ENCODE results near the gene ZBTB7C.

ZBTB7C gene

GRCh38 chr18:48188609-48189008, 220.6 kb downstream of the ZBTB7C start:
- no peak for DNase-seq (ENCODE audit: low read depth)

DNA sequence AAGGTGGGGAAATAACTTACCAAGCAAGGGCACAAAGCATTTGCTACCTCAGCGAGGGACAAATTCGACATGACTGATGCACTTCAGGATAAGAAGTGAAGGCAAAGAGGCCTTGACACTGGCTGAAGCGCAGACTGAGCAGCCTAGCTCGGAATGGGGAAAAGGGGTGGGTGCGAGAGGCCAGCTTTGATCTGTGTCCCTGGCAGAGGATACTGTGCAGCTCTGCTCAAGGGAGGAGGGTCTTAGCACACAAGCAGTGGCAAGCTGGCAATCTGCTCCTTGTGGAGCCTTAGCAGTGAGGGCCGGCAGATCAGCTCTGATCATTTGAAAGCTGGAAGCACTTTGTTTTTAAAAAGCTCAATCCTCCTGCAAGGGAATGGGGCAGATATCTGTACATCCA, 222.3 kb downstream of the ZBTB7C start:
- DNase-seq (ENCODE audit: low read depth), result no peak

DNA sequence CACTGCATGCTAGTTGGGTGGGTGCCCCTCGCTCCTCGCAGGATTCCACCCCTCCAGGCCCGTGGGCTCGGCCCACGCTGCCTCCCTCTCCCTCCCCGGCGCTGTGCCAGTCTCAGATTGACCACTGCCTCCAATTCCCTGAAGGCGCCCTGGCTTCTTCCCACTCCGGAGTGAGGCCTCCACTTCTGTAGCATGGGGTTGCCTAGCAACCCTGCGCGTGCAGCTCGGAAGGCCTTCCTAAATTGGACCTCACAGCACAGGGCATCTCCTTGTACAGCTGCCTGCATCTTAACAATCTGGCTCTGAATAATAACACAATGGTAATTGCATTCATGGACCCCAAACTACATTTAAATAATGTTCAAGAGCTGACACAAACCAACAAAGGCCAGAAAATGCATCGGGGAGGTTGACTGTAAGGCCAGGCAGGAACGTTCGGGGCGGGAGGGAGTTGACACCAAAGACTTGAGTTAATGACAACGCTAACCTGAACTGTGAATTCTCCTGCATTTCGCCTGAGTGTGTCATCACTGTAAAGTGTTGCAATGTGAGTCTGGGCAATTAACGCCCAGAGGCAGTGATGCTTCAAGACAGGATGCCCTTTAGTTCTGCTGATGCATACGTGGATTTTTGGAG, 222.9 kb downstream of the ZBTB7C start:
- no peak for DNase-seq (ENCODE audit: low read depth)

DNA sequence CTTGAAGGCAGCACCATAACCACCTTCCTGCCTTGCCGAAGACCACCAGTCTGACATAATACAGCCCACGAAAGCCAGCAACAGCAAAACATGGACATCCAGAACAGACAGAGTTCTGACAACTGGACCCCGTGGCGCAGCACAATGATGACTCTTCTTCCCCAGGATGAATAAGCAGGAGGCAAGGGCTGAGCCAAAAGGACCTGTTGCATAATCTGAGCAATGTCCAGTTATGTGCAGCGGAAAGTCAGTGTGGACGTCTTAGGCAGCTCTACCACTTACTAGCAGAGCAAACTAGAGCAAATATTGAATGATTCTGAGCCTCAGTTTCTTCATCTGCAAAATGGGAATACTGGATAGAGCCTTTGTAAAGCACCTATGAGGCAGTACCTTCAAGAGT, 225.1 kb downstream of the ZBTB7C start:
- no peak for DNase-seq (ENCODE audit: low read depth)

DNA sequence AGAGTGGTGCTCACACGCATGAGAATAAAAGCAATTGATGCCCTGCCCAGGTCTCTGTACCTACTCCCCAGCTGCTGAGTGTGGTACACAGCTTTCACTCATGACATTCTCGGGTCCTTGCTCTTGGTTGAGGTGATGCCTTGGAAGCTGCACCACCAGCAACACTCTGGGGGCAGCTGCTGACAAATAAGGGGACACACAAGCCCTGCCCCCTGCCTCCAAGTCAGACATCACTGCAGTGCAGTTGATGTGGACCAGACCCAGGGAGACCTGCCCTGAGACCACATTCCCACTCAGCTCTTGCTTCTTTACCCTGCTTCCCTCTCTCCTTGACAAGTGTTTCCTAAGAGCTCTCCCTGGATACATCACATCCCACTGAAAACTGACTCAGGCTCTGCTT, 225.6 kb downstream of the ZBTB7C start:
- no peak for DNase-seq (ENCODE audit: low read depth)

DNA sequence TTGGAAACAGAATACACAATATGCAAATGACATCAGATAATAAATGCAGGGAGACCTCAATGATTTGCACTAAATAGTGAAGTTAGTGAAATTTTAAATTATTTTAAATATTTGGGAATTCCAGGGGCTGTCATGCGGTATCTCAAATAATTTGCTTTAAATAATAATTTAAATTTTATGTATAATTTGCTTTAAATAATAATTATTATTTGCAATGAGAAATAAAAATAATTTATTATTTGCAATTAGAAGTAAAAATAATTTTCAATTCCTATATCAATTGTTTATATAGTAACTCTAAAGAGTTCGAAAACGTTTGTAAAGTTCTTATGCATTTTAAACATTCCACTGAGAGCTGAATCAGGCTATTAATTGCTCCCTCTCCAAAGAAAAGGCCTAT, 226.4 kb downstream of the ZBTB7C start:
- DNase-seq (ENCODE audit: low read depth), result no peak

GRCh38 chr18:48181857-48182256, 227.3 kb downstream of the ZBTB7C start:
- no peak for DNase-seq (ENCODE audit: low read depth)

DNA sequence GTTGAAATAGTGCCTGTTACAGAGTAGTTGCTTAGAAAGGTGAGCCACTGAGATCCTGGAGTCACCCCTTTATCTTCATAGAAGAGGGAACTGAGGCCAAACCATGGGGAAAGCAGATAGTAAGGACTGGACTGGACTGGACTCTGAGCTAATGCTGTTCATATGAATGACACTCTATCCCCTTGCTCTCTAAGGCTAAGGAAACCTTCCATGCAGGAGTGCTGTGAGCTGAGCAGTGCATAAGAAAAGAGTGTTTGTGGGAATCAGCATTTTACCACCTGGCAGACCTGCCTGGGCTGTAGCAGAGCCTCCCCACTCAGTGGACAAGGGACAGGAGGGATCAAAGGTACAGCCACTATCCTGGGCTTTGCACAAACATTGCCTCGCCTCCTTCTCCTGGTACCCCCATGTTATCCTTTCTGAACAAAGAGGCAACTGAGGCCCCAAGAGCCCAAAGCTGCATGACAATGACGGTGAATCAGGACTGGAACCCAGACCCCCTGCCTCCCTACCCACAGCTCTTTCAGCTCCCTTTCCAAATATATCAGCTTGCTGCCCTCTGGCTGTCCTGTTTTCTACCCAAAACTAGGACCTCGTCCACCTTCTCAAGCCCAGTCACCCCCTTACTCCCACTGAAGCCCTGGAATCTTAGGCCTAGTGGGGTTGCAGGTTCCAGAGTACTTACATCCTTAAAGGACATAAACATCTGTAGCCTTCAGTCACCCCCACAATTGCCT, 227.9 kb downstream of the ZBTB7C start:
- DNase-seq (ENCODE audit: low read depth), result no peak

- no peak for DNase-seq (ENCODE audit: low read depth)
Measured at GRCh38 chr18:48179666-48180065, 229.5 kb downstream of the ZBTB7C start.

DNA sequence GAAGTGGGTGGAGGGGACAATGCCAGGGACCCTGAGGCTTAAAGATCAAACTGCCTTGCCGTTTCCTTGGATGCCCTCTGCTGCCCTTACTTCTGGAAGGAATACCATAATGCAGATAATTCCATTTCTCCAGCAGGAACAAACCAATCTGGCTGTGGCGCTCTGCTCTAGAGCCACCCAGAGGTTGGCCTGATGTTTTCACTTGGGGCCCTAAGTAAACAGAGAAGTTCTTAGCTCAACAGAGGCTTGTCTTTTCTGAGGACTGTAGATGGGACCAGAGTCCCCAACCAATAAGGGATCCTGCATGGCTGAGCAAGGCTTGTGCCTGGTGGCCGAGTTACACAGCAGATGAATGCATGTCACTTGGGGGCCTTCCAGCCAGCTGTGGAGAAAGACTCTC, 230.2 kb downstream of the ZBTB7C start:
- DNase-seq (ENCODE audit: low read depth), result no peak

DNA sequence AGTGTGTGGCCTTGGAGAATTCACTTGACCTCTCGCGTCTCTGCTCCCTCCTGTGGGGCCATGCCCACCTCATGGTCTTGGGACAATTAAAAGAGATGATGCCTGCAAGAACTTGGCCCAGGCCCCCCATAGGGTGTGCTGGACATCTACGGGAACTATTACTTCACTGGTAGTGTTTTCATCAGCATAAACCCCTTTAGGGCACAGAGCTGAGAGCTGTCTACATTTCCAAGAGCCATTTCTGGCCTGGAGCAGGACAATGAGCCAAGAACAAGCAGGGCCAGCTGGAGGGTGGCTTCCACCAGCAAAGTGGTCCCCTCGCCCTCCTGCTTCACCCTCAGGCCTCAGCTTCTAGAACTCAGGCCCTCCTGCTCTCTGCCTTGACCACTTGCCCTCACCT, 232.3 kb downstream of the ZBTB7C start:
- DNase-seq (ENCODE audit: low read depth), result no peak

DNA sequence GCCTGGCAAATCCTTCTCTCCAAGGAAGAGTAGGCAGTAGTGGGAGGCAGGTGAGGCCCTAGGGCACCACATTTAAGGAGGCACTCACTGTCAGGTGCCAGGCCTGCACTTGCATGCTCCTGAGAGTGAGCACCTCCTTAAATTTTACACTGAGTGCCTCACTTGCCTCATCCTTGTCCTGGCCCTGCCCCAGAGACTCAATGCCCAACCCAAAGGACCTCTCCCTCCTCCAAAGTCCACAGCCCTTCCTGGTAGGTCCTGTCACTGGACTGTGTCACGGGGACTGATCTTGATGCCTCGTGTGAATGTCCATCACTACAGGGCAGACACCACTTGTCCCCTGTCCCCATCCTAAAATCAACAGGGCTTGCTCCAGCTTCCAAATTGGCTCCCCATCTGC, 235.6 kb downstream of the ZBTB7C start:
- DNase-seq (ENCODE audit: low read depth), result no peak

DNA sequence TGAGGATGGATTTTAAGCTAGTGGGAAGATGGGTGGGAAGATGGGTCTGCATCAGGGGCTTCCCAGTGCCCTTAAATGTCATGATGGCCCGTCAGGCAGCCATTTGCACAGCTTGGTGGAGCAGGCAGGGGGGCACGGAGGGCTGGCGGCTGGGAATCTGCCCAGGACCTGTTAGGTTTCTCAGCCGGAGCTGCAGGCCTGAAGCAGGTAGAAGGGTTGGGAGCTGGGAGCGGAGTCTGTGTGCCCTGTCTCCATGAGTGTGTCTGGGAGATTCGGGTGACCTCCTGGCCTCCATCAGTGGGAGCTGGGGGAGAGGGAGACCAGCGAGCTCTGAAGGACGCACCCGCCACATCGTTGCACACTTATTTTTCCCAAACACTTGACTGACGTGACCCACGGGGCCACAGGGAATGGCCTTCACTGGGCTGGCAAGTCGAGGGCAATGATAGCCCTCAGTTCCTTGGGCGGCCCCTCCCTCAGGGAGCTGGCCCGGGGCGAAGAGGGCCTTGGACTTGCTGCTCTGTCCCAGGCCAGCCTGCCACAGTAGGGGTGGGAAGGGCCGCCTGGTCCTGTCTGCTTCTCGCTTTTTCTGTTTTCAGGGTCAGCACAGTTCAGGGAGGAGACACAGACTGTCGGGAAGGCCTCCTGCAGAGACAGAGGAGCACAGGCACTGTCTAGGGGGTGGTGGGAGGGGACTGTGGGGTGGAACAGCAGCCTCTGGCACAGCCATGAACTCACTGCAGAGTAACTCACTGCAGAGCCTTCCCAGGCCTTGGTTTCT, 236.8 kb downstream of the ZBTB7C start:
- no peak for DNase-seq (ENCODE audit: low read depth)

DNA sequence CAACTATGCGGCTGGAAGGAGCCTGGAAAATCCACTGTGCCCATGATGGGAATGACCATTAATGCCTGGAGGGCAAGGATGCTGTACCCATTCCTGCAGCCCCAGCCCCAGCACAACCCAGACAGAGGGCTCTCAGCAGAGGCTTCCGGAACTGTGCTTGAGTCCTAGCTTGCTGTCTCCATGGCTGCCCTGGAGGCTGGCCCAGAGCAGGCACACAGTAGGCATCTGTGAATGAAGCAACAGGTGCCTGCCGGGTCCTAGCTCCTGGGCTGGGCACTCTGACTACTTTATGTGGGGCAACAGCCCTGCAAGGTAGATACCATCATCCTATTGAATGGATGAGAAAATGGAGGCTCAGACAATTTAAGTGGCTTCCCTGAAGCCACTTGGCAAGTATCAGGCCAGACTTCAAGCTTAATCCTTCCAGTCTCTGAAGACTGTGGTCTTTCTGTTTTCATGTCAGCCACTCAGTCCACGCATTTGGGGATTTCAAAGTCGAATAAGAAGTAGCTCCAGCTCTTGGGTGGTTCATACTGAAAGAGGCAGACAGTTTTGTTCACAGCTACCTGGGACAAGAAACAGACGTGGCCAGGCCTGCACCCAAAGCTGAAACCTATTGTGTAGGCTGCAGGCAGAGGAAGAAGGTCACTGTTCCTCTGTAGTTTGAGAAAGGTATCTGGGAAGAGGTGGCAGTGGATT, 237.5 kb downstream of the ZBTB7C start:
- DNase-seq (ENCODE audit: low read depth), result no peak

DNA sequence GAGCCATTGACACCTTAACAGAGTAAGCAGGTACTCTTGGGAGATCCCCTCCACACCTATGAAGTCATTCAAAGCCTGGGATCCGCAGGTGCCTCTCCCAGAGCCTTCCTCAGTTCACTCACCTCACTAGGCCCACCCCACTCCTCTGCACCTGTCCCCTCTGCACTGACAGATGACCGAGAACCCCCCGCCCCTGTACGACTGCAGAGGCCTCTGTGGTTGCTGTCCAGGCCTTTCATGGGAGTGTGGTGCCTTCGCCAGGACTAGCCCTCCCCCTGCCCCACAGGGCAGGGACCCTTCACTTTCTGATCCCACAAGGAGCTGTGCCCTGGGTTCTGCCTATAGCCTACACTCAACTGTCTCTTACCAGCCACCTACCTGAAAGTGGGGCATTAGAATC, 238.5 kb downstream of the ZBTB7C start:
- DNase-seq (ENCODE audit: low read depth), result no peak

DNA sequence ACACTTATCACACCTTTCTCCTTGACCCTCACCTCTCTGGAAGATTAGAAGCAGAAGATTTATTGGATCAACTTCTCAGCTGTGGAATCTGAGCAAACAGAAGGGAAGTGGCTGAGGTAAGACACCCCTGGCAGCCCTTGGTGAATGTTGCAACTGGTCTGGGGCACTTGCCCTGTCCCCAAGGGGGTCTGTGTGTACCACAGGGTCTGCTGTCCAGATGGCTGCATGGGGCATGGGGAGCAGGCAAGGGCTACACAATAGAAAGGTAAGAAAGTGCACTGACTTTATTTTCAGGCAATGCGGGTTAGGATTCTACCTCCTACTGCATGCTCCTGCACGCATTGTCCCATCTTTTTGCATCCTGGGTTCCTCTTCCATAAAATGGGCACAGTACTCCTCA, 240.3 kb downstream of the ZBTB7C start:
- no peak for DNase-seq (ENCODE audit: low read depth)

DNA sequence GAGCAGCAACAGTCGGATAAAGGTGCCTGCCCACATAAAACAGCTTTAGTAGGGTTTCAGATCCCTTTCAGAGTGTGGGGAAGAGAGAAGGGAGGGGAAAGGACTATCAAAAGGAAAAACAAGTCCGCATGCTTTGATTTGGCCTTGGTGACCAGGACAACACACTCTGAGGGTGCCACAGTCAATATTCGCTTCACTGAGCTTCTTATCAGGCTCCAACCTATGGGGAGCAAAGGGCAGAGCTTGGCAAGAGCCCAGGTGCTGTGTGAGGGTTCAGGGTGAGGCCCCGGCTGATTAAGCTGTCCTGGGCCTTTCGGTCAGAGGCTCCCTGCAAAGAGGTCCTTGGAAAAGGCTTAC, 241.3 kb downstream of the ZBTB7C start:
- no peak for DNase-seq (ENCODE audit: low read depth)

DNA sequence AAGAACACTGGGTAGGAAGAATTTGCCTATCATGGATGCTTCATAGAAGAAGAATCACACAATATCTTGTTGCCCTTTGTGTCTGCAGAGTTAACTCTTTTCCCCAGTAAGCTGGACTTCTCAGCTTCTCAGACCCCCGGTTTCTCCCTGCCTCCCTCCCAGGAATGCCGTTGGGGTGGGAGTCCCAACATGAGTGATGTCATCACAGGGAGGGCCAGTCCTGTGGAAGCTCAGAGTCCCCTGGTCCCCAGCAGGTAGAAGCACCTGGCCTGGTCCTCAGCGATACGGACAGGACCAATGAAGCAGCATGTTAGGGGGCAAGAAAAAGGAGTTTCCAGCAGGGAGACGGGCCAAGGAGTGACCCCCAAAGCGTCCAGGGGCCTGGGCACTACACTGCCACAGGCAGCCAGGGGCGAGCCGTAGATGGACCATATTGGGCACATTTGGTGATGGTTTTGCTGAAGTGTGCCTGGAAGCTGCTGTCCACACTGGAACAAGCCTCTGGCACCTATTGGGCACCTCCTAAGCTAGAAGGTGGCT, 242.8 kb downstream of the ZBTB7C start:
- no peak for DNase-seq (ENCODE audit: low read depth)

DNA sequence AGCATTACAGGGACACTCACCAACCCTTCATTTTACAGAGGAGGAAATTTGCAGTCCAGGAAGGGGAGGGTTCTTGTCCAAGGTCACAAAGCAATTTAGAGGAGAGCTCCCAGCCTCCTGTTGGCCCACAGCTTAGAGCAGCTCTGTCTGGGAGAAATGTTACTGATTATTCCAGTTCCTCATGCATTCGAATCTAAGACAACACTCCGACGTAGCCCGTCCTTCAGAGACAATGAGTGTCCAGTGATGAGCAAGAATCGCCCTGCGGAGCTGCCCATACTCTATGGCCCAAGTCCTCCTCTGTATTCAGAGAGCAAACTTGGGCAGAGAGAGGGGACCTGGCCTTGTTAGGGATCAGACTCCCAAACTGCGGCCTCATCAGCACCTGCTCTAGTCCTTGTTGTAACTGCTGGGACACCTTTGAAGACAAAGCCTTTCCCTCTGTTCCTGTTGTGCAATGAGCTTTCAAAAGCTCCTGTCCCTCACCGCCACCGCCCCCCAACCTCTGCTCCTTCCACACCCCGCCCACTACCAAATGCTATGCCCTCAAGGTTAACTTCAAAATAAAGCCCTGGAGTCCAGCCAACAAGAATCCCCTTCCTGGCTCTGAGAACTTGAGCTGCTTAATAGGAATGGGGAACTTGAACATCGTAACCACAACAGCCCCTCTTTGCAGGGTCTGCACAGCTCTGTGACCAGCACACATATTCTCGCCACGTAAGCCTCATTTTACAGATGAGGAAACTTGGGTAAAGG, 243.9 kb downstream of the ZBTB7C start:
- no peak for DNase-seq (ENCODE audit: low read depth)

DNA sequence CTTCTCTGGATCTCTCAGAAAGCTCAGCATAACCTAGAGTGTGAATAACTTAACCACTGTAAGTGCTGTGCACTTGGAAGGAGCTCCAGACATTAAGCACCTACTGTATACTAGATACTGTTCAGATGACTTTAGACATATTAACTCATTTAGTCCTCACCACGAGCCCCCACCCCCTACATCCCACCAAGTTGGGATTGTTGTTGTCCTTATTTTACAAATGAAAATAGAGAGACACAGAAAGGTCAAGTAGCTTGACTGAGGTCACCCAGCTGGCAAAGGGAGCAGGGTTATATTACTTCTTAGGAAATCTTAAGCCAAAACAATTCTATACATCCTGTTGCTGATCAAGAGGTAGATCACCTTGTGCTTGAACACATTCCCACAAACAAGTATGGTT, 244.5 kb downstream of the ZBTB7C start:
- DNase-seq (ENCODE audit: low read depth), result no peak

DNA sequence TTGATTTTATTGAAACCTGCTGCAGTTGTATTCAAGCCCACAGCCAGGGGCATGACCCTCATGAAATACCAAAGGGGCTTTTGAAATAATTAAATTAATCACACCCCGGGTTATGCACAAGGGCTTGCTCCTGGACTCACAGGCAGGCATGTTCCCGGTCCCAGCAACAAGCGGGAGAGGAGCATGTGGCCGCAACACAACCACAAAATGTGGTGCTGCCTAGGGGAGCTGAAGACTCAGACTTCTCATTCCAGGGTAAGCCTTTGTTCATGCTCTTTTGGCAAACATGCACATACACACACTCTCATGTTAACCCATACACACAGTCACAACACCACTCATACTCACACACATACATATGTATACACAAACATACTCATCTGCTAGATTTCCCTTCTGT, 245.1 kb downstream of the ZBTB7C start:
- no peak for DNase-seq (ENCODE audit: low read depth)

DNA sequence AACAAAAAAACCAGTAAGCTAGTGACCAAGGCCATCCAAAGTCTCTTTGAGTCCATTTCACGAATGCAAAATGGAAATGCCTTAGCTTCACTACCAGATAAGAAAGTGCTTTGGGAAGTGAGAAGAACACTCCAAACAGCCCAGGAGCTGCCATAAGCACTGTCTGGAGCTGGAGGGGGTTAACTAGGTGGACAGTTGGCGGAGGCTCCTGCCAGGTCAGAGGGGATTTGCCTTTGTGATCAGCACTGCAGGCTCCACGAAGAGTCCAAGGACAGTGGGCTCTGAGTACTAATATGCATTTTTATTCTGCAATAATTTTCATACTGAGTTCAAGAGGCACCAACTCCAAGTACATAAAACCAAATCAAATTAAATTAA, 245.5 kb downstream of the ZBTB7C start:
- no peak for DNase-seq (ENCODE audit: low read depth)
